ENCODE results near the gene ULK4.
"Not testable (repeated sequence)": the region's sequence is repeated elsewhere in the genome, so short reads cannot be mapped to it uniquely, and the experiment has no call there.

The ULK4 gene

DNA sequence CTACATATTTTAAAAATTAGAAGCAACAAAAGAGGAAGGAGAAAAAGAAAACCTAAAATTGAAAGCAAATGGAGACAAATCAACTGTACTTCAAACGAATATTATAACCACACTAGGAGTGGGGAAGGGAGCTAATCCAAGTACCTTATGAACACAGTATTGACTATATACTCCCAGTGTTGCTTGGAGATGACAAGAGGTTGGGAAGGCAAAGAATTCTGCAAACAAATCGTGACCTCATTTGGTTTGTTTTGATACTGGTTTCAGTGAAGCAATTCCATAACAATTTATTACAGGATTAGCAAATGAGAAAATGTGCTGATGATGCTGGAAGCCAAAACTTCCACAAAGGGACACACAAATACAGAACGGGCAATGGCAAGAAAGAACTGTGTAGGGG, 268.1 kb downstream of the ULK4 start:
- in situ Hi-C loops (cut with MboI; ENCODE audit: low sequenced_read_pairs): no loop called here

DNA sequence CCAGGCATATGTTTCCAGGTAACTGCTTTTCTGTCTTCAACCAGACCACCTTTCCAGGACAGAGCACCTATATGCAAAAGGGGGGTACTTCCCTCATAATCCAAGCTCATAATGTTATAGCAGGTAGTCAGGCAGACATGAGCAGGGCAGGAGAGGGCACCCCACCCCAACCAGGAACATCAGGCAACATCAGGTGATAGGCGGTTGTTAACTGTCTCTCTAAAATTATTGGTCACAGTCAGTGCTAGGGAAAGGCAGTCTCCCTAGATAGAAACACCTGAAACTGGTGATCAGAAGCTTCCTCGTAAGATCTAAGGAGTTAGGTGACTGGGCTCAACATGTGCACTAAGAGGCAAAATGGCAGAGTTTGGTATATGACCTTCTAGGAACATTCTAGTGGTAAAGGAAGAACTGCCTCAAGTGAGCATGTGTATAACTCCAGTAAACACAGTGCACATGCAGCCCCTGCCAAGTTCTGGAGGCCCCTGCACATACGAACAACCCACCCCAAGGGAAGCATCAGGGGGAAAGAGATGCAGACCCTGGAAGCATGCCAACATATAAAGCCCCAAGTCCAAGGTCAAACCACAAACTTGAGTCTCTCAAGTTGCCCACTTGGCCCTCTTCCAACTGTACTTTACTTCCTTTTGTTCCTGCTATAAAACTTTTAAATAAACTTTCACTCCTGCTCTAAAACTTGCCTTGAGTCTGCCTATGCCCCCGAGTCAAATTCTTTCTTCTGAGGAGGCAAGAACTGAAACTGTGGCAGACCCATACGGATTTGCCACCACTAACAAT, 270.9 kb downstream of the ULK4 start:
- in situ Hi-C loops (cut with MboI; ENCODE audit: low sequenced_read_pairs): no loop called here

DNA sequence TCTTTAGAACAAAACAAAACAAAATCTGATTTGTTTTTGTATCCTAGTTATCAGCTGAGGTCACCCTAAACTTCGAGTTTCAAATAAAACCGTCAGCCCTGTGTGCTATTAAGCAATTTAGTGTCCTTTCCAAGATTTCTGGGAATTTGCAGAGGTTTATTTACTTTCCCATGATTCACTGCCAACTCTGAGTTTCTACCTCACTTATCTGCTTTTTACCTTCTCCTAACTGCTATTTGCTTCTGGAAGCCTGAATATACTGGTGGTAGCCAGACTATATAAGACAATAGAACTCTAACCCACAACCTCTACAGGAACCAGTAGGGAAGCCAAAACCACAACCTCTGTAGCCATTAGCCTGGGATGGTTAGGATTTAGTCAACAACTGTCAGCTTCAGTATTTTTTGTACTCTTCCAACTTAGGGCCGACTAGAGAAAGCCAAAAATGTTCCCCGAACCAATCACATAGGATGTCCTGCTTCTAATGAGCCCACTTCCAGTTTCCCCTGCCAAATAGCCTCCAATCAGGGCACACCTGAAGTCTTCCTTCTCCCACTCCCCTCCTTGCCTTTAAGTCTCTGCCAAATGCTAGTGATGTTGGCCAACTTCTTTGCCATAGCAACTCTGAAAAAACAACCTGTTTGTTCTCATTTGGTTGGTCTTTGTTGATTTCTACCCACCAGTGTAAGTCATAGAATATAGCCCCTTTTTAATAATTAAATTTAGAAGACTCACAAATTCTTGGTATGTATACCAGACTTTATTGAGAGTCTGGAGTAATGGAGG, 273.1 kb downstream of the ULK4 start:
- in situ Hi-C loops (cut with MboI; ENCODE audit: low sequenced_read_pairs): no loop called here

DNA sequence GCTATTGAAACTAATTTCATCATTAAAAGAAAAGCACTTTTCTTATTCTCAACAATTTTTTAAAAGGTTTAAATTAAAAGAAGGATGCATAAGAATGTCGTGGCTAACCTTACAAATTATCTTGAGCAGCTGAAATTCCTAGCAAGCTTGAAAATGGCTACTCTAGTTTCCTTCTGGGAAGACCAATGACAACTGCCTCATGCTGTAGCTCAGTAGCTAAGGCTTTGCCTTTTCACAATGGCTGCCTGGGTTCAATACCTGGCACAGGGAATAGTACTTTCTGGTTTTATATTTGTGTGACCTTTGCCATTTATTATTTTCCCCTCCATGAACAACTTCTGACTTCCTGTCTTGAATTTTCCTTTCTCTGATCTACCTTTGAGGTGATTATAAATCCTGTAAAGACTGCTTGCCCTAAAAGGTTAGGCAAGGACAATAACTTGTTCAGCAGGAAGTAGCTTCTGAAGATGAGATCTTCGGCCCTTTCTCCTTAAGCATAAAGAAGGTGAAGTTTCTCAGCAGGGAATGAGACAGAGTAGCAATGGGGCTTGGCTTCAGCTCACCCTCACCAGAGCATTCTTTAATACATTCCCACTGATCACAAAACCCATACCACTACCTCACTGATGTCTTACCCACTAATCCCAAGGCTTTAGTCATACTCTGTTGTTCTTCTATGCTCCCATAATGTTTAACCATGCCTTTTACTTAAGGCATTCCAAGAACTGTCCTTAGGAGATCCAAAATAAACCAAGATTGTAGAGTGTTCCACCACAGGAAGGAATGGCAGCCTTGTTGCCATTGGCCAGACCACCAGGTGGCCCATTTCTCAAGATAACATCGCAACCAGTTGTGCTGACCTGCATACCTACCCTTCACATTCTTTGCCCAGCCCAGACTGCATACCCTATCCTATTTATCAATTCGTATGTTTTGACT, 276.8 kb downstream of the ULK4 start:
- in situ Hi-C loops (cut with MboI; ENCODE audit: low sequenced_read_pairs): no loop called here

DNA sequence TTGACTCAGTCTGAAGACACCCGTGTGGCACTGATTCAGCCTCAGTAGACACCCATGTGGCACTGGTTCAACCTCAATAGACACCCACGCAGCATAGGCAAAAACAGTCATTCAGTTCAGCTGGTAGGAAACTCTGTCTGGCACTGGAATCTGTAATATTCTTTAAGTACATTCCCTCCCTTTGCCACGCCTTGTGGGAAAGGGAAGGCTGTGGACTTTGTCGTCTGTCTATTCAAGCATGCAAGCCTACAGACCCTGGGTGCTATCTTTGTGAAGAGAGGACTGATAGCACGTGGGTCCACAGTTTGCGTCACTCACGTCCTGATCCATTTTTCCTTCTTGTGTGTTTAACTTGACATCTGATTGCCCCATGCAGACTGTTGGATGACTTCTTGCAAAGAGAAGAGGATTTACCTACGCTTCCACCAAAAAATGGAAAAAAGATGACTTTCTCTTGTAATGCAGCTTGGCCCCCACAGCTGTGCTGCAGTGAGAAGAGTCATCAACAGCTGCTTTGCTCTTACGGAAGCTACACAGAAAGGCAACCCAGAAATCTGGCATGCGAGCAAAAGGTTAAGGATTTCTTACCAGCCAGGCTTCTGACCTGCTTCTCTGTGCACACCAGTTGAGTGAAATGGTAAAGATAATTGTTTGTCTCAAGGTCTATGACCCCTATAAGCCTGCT, 278.1 kb downstream of the ULK4 start:
- in situ Hi-C loops (cut with MboI; ENCODE audit: low sequenced_read_pairs): no loop called here

DNA sequence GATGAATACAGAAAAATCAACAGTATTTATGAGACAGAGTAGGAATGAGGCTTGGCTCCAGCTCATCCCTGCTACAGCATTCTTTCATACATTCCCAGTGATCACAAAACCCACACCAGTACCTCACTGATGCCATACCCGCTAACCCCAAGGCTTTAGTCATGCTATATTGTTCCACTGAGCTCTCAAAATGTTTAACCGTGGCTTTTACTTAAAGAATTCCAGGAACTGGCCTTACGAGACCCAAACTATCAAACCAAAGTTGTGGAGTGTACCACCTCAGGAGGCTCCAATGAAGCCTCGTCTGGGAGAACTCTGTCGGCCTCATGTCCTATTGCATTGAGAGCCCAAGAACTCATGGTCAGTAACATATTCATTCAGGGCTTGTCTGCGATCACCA, 278.9 kb downstream of the ULK4 start:
- in situ Hi-C loops (cut with MboI; ENCODE audit: low sequenced_read_pairs): no loop called here

DNA sequence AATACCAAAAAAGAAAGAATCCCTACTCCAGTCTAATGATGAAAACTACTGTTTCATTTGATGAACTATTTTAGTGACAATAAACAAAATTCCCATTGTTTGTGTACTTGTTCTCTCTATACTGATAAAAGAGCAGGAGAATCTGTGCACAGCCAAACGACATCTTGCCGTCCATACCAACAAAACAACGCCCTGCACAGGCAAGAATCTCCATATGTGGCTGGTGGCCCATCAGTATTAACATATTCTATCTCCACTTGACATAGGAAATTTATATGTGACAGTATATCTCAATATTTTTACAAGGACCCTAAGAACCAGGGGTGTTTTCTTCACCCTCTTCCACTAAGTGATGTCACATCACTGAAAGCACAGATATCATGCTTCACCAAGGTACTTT, 279.5 kb downstream of the ULK4 start:
- in situ Hi-C loops (cut with MboI; ENCODE audit: low sequenced_read_pairs): no loop called here

DNA sequence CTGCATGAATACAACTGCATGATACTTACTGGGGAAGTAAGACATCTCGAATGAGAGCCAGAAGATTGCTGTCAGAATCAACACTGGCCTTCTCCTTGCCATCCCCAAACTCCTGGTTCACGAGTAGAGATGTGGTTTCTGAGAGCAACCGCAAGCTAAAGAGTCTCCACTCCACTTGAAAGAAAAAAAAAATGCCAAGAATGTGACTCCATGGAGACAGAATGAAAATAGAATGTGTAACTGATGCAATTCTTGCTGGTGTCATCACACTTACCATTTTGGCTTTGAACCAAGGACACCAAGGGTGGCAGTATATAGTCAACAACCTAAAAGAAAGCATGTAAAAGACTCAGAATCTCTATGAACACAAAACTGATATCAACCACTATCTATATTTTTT, 280.4 kb downstream of the ULK4 start:
- in situ Hi-C loops (cut with MboI; ENCODE audit: low sequenced_read_pairs): no loop called here

DNA sequence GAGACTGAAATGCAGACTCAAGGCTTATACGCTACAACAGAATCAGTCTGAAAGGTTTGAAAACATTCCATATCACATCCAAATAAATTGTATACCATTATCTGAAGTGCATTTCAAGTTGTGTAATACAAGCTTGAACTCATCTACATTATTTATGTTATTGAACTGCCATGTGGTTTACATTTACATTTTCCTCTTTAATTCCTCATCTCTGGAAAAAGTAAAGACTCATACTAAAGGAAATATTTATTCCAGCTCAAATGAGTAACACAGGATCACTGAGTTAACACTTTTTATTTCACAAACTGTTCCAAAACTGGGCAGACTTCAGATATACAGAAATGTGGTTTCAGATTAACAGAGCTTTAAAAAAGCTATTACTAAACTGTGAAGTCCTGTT, 282.5 kb downstream of the ULK4 start:
- in situ Hi-C loops (cut with MboI; ENCODE audit: low sequenced_read_pairs): no loop called here

DNA sequence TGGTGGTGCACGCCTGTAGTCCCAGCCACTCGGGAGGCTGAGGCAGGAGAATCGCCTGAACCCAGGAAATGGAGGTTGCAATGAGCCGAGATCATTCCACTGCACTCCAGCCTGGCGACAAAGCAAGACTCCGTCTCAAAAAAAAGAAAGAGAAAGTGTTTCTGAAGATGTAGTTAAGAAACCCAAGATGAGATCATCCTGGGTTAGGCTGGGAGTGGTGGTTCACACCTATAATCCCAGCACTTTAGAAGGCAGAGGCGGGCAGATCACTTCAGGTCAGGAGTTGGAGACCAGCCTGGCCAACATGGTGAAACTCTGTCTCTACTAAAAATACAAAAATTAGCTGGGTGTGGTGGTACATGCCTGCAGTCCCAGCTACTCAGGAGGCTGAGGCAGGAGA, 286.8 kb downstream of the ULK4 start:
- in situ Hi-C loops (cut with MboI; ENCODE audit: low sequenced_read_pairs): not testable (repeated sequence)

DNA sequence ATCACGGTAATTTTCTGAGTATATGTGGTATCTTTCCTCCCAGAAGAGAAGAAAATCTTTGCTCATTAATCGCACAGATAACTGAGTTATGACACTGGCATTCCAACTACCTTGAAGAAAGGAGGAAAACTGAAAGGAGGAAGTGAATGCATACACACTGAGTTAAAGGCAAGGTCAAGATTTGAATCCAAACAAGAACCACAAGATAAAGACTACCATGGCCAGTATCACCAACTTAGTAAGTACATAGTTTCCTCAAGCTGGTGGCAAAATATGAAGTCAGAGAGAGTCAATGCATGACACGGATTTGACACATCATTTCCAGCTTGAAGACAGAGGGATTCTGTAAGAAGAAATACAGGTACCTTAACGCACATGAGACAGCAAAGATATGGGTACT, 287.5 kb downstream of the ULK4 start:
- in situ Hi-C loops (cut with MboI; ENCODE audit: low sequenced_read_pairs): no loop called here

DNA sequence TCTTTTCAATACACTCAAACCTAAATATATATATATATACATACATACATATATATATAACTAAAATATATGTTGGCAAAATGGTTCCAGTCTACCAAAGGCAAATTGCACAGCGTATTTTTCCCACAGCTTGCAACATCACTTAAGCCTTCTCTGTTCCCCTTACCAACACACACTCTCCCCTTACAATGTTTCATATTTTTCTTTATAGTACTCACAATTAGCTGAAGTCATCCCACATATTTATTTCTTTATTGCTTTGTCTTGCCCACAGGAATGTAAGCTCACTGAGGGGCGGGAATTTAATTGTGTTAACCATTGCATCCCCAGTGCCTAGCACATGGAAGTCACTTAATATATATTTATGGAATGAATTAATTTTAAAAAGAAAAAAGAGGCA, 288.3 kb downstream of the ULK4 start:
- in situ Hi-C loops (cut with MboI; ENCODE audit: low sequenced_read_pairs): no loop called here

DNA sequence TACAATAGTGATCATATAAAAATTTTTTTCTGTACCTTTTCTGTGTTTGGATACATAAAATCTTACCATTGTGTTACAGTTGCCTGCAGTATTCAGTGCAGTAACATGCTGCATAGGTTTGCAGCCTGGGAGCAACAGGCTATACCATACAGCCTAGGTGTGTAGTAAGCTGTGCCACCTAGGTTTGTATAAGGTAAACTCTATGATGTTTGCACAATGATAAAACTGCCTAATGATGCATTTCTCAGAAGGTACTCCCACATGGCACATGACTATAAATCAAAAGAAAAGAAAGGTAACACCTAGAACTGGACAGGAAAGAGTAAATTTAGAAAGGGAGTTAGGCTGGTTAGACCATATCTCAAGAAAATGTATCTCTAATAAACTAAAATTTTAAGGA, 293.5 kb downstream of the ULK4 start:
- in situ Hi-C loops (cut with MboI; ENCODE audit: low sequenced_read_pairs): no loop called here

DNA sequence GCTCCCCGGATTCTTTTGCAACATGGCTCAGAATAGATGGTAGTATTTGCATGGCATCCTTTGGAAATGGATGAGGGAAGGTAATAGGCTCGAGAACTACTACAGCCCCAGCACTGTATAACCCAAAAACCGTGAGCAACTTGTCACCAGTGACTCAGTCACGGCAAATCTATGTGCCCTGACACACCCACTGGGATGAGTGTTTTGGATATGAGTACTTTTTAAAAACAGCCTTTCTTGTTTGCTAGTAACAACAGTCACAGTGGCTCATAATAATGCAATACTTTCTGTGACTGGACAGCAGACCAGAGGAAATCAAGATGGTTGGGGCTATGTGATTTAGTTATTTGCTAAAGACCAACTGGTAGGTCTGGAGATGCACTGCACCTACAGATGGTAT, 299.6 kb downstream of the ULK4 start:
- in situ Hi-C loops (cut with MboI; ENCODE audit: low sequenced_read_pairs): no loop called here

DNA sequence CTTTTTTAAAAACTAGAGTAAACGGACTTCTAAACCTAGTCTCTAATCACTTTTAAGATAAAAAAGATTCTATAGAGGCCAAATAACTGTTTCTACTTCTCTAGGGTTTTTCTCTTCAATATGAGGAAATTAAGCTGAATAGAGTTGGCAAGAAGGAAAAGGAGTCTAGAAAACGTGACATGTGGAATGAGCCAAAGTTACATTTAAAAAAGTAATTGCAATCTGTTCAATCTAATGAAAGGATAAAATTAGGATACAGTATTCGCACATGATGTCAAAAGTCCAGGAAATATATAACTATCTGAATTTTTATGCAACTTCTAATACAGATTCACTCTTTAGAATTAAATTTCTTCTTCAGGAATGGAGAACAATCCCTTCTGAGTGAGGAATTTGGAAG, 300.1 kb downstream of the ULK4 start:
- in situ Hi-C loops (cut with MboI; ENCODE audit: low sequenced_read_pairs): no loop called here

DNA sequence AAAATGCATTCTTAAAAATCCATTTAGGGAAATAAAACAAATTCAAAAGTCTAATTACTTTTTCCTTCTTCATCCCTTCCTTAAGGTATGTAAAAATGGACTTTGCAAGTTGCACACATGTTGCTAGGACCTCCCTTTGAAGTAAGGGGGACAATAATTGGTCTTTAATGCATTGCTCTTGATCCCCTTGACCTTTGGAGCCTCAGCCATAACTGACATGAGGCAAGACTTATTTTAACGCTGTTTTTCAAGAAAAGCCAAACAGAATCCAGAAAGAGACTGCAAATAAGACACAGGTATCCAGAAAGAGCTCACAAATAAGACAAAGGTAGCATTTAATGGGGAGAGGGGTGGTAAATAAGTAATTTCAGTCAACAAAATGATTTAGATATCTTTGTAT, 301.4 kb downstream of the ULK4 start:
- in situ Hi-C loops (cut with MboI; ENCODE audit: low sequenced_read_pairs): no loop called here

DNA sequence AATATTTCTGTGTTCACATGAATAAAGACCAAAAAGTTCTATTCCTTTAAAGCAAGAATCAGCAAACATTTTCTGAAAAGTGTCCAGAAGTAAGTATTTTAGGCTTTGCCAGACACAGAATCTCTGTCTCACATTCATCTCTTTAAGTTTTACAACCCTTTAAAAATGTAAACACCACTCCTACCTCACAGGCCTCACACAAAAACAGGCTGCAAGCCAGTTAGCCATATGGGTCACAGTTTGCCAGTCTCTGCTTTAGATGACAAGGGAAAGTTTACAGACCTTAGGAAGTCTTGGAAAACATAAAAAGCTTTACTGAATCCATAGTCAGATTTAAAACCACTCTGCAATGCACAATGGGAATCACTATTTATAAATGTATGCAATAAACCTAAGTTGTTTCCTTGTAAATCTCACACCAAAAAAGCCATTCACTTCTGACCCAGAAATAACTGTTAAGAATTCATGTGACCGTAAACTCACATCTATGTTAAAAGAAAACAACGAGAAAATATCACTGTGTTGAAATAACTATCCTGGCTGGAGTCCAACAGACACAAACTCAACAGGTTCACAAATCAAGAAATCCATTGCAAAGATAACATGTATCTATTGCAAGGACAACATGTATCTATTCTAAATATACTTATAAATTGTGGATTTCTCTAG, 308.2 kb downstream of the ULK4 start:
- in situ Hi-C loops (cut with MboI; ENCODE audit: low sequenced_read_pairs): no loop called here

DNA sequence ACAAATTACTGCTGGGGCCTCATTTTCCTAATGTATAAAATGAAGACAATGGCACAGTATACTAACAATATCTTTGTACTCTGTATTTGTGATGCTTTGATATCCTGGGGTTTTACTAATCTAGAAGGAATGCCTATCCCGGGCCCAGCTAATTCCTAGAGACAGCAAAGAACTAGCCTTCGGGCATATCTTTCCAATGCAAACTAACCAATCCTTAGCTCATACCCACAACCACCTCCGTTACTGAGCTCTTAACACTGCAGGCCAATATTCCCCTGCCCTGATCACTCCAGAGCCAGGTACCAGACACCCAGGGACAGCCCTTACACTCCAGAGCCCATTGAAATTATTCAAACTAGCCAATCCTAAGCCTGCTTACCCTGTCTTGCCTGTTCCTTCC, 309.0 kb downstream of the ULK4 start:
- in situ Hi-C loops (cut with MboI; ENCODE audit: low sequenced_read_pairs): no loop called here

DNA sequence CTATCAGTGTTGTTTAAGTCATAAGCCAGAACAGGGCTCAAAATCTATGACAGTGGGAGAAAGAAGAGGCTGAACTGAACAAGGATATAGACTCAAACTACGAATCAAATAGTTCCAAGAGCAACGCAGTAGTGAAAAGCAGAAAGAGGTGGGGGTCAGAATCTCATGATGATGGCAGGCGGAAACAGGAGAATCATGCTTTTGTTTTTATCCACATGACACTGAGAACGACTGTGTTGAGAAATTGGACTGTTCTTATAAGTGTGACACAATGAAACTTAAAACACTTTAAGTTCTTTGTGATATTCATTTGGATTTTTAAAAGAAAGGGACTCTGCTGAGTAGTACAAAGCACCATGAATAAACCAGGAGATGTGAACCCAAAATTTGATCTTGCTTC, 309.4 kb downstream of the ULK4 start:
- in situ Hi-C loops (cut with MboI; ENCODE audit: low sequenced_read_pairs): no loop called here

DNA sequence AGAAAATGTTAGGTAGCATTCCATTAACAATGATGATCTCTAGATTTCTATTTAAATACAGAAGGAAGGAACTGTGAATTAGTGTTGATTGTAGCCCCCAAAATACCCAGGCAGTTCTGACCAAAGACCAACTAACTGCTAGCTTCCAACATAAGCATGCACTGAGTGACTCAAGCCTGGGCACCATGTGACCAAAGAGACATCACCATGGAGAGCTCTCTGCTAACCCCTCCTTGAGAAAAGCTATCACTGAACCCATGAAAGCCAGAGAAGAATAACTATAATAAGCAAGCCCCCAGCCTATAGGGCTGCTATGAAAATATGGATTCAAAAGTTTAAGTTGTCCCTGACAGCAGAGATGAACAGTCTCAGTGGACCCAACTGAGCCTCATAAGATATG, 310.2 kb downstream of the ULK4 start:
- in situ Hi-C loops (cut with MboI; ENCODE audit: low sequenced_read_pairs): no loop called here

Data from hTERT RPE-1 (cell line).